Subcutaneous abdominal adipose tissue (tissue), 5 donors: ENCODE data around the gene MRPS27.
A peak's percentile ranks its signal among the peaks of the same experiment; 100 is the strongest.

Source experiments
- H3K27ac ChIP-seq: one replicate; pipeline ENCODE4 v1.7.0; 2013; ENCODE audit warnings: low read depth, mild to moderate bottlenecking, inconsistent platforms, low read length, moderate library complexity
- H3K27me3 ChIP-seq, 5 donors: one replicate each; pipeline ENCODE4 v1.7.0; 2013; ENCODE audit warnings: low read length in 5 of 5, inconsistent platforms in 1 of 5; ENCODE audit not compliant: control insufficient read depth in 5 of 5, insufficient read depth in 4 of 5
- H3K36me3 ChIP-seq, 5 donors: one replicate each; pipeline ENCODE4 v1.7.0; 2013; ENCODE audit warnings: low read length in 5 of 5; ENCODE audit not compliant: control insufficient read depth in 5 of 5, insufficient read depth in 5 of 5
- H3K4me1 ChIP-seq, 5 donors: one replicate each; pipeline ENCODE4 v1.7.0; 2013; ENCODE audit warnings: low read length in 5 of 5, mild to moderate bottlenecking in 3 of 5, moderate library complexity in 1 of 5; ENCODE audit not compliant: control insufficient read depth in 5 of 5, insufficient read depth in 5 of 5
- H3K4me3 ChIP-seq, 5 donors: one replicate each; pipeline ENCODE4 v1.7.0; 2013; ENCODE audit warnings: low read length in 5 of 5, low read depth in 1 of 5
- H3K9ac ChIP-seq, 5 donors: one replicate each; pipeline ENCODE4 v1.7.0; 2013; ENCODE audit warnings: low read length in 5 of 5, mild to moderate bottlenecking in 4 of 5, moderate library complexity in 3 of 5
- H3K9me3 ChIP-seq, 5 donors: one replicate each; pipeline ENCODE4 v1.7.0; 2013; ENCODE audit warnings: low read length in 5 of 5; ENCODE audit not compliant: control insufficient read depth in 5 of 5
- donor health status: healthy.
- donor health status: healthy.
- donor health status: healthy.
- donor health status: healthy.
- donor health status: healthy.

MRPS27 gene

GRCh38 chr5:72319976-72320752 is at the start of gene MRPS27, which contains the start of gene PTCD2:
Gene MRPS27, minus strand, starts transcription at chr5:72320240. Its CDS starts 19 bp downstream, at chr5:72320221.
Gene PTCD2, plus strand, starts transcription at chr5:72320373. Its CDS starts 10 bp downstream, at chr5:72320383.
- peaks cover 9 to 18% (median 14%) of the 10 kb centered on the region in 5 donors for H3K36me3 ChIP-seq
- peak within 1 kb of the TSS; percentile 74 to 99 (median 93) for H3K4me3 ChIP-seq
- H3K9me3 ChIP-seq: no peaks in the 10 kb centered on the region
- H3K27me3 ChIP-seq: no peaks in the 10 kb centered on the region
- H3K9ac ChIP-seq: peak within 1 kb of the TSS; percentile 0 to 92 (median 74)
- H3K27ac ChIP-seq: peak within 1 kb of the TSS; percentile 40
- peaks cover 0 to 20% (median 18%) of the 10 kb centered on the region in 5 donors for H3K4me1 ChIP-seq

GRCh38 chr5:72369711-72370110 is 49.7 kb upstream of the MRPS27 start:
- no peak overlapping the region for H3K27ac ChIP-seq
- no peaks in the 10 kb centered on the region for H3K27me3 ChIP-seq
- H3K4me1 ChIP-seq: peaks cover 0 to 9% (median 5%) of the 10 kb centered on the region in 5 donors
- H3K4me3 ChIP-seq: no peak overlapping the region
- no peak overlapping the region for H3K9ac ChIP-seq
- peaks cover 0 to 3% (median 0%) of the 10 kb centered on the region in 5 donors for H3K9me3 ChIP-seq
- peaks cover 0 to 2% (median 0%) of the 10 kb centered on the region in 5 donors for H3K36me3 ChIP-seq

GRCh38 chr5:72369301-72369700 is 49.3 kb upstream of the MRPS27 start:
- no peak overlapping the region for H3K27ac ChIP-seq
- H3K9ac ChIP-seq: no peak overlapping the region
- peaks cover 0 to 9% (median 5%) of the 10 kb centered on the region in 5 donors for H3K4me1 ChIP-seq
- no peaks in the 10 kb centered on the region for H3K27me3 ChIP-seq
- no peak overlapping the region for H3K4me3 ChIP-seq
- no peaks in the 10 kb centered on the region for H3K9me3 ChIP-seq
- peaks cover 0 to 2% (median 0%) of the 10 kb centered on the region in 5 donors for H3K36me3 ChIP-seq

DNA sequence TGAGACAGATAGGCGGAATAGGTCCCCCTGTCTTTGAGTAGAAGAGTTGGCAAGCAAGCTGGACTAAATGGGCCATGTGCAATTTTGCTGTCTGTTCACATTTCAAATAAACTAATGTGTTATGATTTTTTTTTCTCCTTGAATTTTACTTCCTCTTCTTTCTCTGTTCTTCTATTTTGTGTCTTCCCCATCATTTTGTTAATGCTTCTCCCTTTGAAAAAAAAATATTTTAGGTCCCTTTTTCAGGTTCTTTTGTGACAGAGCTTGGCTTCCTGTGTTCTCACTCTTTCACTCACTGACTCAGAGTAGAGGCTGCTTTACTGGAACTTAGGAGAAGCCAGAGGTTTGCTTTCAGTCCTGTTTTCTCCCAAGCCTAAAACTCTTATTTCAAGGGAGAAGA is 48.2 kb upstream of the MRPS27 start:
- H3K36me3 ChIP-seq: peaks cover 0 to 2% (median 0%) of the 10 kb centered on the region in 5 donors
- H3K4me1 ChIP-seq: peaks cover 0 to 9% (median 5%) of the 10 kb centered on the region in 5 donors
- no peaks in the 10 kb centered on the region for H3K27me3 ChIP-seq
- H3K9me3 ChIP-seq: no peaks in the 10 kb centered on the region
- no peak overlapping the region for H3K27ac ChIP-seq
- no peak overlapping the region for H3K9ac ChIP-seq
- H3K4me3 ChIP-seq: no peak overlapping the region

DNA sequence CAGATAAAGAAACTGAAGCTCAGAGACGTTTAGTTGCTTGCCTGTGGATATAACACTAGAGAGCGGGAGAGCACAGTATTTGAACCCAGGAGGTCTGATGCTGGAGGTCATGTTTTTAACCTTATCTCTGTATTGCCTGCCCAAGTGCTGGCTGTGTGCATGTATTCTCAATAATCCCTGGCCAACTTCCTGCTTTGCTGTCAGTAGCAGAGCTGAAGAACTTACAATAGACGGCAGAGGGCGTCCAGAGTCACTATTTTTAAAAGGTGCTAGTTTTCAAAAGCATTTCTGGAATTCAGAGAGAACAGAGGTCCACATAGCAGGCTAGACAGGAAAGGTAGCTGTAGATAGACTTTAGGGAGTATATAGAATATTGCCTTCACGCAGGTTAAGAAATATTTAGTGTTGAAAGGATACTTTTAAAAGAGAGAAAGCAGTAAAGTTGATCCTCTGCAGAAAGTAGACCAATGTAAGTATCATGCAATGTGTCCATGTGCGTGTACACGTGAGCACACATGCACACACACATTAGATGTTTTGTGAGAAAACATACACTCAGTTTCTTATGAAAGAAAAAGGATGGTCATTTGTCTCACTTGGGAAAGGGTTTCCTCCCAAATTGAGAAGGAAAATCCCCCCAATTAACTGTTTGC is 46.4 kb upstream of the MRPS27 start:
- no peak overlapping the region for H3K27ac ChIP-seq
- peak overlapping the region in 1 of 5 donors; percentile 10 for H3K4me3 ChIP-seq
- H3K9me3 ChIP-seq: no peaks in the 10 kb centered on the region

GRCh38 chr5:72364951-72365350 is 44.9 kb upstream of the MRPS27 start:
- Histone ChIP-seq H3K4me1 (peaks cover 0 to 9% (median 5%) of the 10 kb centered on the region in 5 donors), H3K36me3 (peaks cover 0 to 23% (median 10%) of the 10 kb centered on the region in 5 donors), H3K27me3 (no peaks in the 10 kb centered on the region), H3K4me3 (no peak overlapping the region), H3K9me3 (no peaks in the 10 kb centered on the region), H3K27ac (no peak overlapping the region), H3K9ac (no peak overlapping the region)

More for the DNA sequence above, 46.4 kb upstream of the MRPS27 start:
- H3K4me1 ChIP-seq: peaks cover 0 to 9% (median 5%) of the 10 kb centered on the region in 5 donors
- H3K36me3 ChIP-seq: peaks cover 0 to 12% (median 7%) of the 10 kb centered on the region in 5 donors
- H3K9ac ChIP-seq: no peak overlapping the region
- no peaks in the 10 kb centered on the region for H3K27me3 ChIP-seq

DNA sequence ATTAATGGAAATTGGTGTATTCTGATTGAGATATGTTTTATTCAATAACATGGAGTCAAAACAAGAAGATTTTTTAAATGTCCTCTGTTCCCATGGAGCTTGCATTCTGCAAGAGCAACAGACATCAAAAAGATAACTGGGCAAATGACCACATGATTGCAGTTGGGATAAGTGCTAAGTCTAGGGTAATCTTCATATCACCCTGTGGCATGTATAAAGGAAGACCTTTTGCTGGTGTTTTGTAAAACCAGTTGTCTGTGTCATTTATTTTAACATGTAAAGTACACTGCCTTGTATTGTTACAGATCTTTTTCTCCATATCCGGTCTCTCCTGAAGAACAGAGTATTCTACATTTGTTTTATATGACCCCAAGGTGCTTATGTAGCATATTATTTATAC is 44.1 kb upstream of the MRPS27 start:
- peaks cover 0 to 9% (median 5%) of the 10 kb centered on the region in 5 donors for H3K4me1 ChIP-seq

GRCh38 chr5:72363166-72363802 is 43.2 kb upstream of the MRPS27 start:
- Histone ChIP-seq H3K9ac (no peak overlapping the region), H3K4me3 (no peak overlapping the region), H3K36me3 (peaks cover 11 to 39% (median 22%) of the 10 kb centered on the region in 5 donors), H3K9me3 (no peaks in the 10 kb centered on the region), H3K27ac (no peak overlapping the region), H3K4me1 (peaks cover 0 to 9% (median 5%) of the 10 kb centered on the region in 5 donors), H3K27me3 (no peaks in the 10 kb centered on the region)

More for the DNA sequence above, 44.1 kb upstream of the MRPS27 start:
- Histone ChIP-seq H3K27ac (no peak overlapping the region), H3K36me3 (peaks cover 6 to 31% (median 17%) of the 10 kb centered on the region in 5 donors), H3K27me3 (no peaks in the 10 kb centered on the region), H3K9me3 (no peaks in the 10 kb centered on the region), H3K4me3 (no peak overlapping the region), H3K9ac (no peak overlapping the region)

DNA sequence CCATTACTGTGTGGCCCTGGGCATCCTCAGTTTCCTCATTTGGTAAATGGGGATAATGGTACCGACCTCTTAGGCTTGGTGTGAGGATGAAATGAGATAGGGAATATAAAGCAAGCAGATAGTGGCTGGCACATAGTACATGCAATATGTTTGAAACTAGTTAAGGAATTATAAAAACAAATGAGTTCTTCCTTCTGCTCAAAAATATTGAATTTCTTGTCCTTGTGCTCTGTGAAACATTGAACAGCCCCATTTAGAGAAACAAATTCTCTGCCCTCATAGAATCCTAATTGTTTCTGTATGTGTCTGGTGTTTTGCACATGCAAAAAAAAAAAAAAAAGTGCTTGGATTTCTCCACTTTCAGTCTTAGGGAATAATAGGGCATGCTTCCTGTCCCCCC is 39.8 kb upstream of the MRPS27 start:
- Histone ChIP-seq H3K27ac (no peak overlapping the region), H3K4me3 (no peak overlapping the region), H3K36me3 (peaks cover 15 to 42% (median 22%) of the 10 kb centered on the region in 5 donors), H3K9ac (no peak overlapping the region), H3K4me1 (peaks cover 0 to 3% (median 0%) of the 10 kb centered on the region in 5 donors), H3K27me3 (no peaks in the 10 kb centered on the region), H3K9me3 (no peaks in the 10 kb centered on the region)
